ENCODE results near the gene CSGALNACT2.
A peak's percentile ranks its signal among the peaks of the same experiment; 100 is the strongest.
"Not testable (repeated sequence)": the region's sequence is repeated elsewhere in the genome, so short reads cannot be mapped to it uniquely, and the experiment has no call there.

CSGALNACT2 gene

DNA sequence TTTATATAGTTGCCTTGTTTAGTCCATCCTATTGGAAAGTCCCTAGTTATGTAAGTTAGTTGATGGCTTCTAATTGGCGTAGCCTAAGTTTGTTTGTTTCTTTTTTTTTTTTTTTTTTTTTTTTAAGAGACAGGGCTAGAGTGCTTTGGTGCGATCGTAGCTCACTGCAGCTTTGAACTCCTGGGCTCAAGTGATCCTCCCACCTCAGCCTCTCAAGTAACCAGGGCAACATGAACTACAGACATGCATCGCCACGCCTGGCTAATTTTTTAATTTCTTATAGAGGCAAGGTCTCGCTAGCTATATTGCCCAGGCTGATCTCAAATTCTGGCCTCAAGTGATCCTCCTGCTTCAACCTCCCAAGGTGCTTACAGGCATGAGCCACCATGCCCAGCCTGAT, 7.1 kb downstream of the CSGALNACT2 start:
- DNase-seq (ENCODE audit: low read depth in 2 of 2) = no peak

DNA sequence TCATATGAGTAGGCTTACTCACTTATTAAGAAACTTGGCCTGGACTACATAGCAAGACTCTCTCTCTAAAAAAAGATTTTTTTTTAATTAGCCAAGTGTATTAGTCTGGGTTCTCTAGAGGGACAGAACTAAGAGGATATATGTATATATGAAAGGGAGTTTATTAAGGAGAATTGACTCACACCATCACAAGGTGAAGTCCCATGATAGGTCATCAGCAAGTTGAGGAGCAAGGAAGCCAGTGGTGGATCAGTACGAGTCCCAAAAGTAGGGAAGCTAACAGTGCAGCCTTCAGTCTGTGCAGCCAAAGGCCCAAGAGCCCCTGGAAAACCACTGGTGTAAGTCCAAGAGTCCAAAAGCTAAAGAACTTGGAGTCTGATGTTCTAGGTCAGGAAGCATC, 7.7 kb downstream of the CSGALNACT2 start:
- DNase-seq (ENCODE audit: low read depth in 2 of 2) = not testable (repeated sequence)

DNA sequence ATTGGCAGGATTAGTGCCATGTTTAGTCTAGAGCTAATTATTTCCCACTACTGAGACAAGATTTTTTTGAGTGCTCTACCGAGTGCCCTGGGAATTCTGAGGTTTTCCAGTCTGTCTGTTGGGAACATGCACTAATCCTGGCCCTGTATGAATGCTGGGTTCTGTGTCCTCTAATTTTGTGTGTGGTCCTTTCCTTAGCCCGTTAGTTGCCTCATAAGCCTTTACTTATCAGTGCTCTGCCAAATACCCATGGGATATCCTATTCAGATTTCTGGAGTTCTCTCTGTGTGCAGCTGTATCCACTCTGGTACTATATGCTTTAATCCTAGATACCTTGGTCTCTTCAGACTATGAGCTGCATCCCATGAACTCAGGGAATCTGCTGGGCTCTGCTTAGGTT, 13.1 kb downstream of the CSGALNACT2 start:
- DNase-seq (ENCODE audit: low read depth in 2 of 2) = no peak

DNA sequence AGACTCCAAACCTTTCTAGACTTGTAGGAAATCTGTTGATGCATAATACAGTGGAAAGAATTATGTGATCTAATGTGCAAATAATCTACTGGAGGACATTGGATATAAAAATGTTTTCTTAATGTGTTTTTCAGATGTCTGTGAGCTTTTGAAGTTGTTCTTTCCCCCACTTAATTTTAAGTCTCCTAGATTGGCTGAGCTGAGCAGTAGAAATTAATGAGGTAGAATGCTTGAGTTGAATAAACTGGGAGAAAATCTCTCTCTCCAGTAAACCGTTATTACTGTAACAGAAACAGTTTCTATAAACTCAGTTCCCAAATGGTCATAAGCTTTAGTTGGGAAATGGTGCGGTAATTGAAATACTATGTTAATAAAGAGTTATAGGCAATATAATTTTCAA, 15.7 kb downstream of the CSGALNACT2 start:
- no peak for DNase-seq (ENCODE audit: low read depth in 2 of 2)

DNA sequence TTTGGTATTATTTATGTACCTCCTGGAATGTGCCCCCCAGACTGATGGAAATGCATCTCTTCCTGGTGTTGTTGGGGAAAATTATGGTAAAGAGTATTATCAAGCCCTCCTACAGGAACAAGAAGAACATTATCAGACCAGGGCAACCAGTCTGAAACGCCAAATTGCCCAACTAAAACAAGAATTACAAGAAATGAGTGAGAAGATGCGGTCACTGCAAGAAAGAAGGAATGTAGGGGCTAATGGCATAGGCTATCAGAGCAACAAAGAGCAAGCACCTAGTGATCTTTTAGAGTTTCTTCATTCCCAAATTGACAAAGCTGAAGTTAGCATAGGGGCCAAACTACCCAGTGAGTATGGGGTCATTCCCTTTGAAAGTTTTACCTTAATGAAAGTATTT, 17.0 kb downstream of the CSGALNACT2 start:
- DNase-seq (ENCODE audit: low read depth in 2 of 2) = no peak

DNA sequence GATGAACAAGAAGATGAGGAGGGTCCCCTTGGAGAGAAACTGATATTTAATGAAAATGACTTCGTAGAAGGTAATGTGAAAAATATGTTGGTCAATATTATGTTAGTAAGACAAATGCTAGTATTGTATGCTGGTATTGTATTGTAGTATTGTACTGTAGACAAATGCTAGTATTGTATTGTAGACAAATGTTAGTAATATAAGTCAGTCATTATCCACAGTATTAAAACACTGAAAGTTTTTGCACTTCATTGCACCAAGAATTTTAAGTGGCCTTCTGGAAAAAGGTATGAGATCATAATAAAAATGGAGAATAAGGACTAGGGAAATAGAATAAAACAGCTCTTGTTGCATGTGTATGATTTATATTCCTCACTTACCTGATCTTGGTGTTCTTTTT, 17.5 kb downstream of the CSGALNACT2 start:
- no peak for DNase-seq (ENCODE audit: low read depth in 2 of 2)

DNA sequence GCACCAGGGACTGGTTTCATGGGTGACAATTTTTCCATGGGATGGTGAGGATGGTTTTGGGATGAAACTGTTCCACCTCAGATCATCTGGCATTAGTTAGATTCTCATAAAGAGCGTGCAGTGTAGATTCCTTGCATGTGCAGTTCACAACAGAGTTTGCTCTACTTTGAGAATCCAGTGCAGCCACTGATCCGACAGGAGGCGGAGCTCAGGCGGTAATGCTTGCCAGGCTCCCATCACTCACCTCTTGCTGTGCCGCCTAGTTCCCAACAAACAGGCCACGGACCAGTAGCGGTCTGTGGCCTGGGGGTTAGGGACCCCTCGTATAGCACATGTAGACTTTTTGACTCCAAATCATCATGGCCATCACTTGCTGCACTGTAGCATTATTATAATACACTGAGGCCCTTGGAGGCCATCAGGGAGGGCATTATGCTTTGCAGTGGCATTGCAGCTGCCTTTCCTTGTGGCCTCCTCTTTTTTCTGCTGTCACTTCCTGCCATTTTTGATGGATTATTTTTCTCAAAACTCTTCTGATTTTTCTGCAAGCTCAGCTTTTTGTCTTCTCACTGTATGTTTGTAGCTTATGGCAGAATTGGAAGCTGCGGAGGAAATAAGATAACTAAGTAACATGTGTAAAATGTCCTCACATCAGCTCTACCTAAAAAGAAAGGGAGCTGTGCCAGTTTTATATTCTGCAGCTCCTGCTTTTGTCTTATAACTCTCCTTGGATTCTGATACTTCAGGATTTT, 18.5 kb downstream of the CSGALNACT2 start:
- DNase-seq (ENCODE audit: low read depth in 2 of 2) = no peak

DNA sequence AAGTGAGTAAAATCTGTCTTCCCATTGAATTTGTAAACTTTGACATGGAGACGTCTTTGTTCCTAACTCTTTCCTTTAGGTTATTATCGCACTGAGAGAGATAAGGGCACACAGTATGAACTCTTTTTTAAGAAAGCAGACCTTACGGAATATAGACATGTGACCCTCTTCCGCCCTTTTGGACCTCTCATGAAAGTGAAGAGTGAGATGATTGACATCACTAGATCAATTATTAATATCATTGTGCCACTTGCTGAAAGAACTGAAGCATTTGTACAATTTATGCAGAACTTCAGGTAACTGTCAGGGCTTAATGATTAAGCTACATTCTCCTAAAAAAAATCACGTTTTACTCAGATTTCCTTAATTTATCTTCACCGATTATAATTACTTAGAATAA, 20.4 kb downstream of the CSGALNACT2 start:
- no peak for DNase-seq (ENCODE audit: low read depth in 2 of 2)

DNA sequence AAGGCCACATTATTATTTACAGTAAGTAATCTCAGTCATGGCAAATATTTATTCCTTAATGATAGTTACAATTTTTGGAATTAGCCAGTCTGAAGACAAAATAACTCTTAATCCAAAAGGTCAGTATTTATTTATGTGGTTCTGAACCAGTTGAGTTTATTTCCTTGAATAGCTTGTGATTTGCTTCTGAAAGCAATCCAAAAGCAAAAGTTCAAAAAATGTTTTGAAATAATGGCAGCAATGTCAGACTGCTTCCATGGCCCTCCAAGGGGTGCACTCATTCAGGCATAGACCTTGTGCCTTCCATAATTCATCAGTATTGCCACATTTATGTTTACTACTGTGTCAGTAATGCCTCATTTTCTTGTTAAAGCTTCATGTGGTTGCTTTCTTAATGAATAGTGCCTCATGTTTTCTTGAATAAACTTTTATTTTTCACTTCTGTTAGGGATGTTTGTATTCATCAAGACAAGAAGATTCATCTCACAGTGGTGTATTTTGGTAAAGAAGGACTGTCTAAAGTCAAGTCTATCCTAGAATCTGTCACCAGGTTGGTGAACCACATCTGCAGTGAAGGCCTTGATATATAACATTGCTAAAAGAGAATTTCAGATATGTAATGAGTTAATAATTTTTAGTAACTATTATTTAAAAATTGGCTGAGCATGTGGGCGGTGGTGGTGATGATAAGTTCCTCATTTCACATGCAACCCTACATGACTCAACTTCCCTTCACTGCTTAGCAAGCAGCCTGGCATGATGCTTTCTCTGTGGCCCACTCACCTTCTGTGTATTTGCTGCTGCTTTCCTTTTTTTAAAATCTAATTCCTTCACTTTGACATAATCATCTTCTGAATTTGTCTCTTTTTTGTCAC, 22.0 kb downstream of the CSGALNACT2 start:
- peak in 1 of 2 donors; percentile 12 for DNase-seq (ENCODE audit: low read depth in 2 of 2)

DNA sequence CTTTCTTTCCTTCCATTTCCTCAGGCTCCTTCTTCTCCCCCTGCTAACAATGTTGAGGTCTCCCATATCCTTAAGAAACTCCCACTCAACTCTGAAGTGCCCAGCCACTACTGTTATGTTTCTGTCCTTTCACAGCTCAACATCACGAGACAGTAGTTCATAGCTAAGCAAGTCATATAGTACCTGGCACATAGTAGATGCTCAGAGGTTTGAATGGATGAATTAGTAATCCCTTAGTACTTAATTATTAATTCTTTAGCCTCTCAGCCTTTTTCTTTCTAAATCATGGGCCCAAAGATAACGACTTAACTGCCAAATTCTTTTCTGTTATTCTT, 22.6 kb downstream of the CSGALNACT2 start:
- DNase-seq (ENCODE audit: low read depth in 2 of 2) = no peak

DNA sequence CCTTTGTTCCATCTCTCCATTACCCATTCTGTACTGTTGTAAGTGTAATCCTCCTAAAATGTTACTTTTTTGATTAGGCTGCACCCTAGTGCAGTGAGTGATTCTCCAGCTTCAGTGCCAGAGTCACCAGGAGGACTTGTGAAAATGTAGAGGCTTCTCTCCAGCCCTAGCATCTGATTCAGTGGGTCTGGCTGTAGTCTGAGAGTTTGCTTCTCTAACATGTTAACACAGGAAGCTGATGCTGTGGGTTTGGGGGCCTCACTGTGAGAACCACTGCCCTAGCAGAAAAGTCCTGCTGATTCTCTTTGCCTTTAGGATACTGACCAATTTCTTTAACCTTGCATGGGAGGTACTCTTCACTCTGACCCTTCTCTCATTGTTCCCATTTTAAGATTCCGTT, 24.4 kb downstream of the CSGALNACT2 start:
- DNase-seq (ENCODE audit: low read depth in 2 of 2) = no peak

DNA sequence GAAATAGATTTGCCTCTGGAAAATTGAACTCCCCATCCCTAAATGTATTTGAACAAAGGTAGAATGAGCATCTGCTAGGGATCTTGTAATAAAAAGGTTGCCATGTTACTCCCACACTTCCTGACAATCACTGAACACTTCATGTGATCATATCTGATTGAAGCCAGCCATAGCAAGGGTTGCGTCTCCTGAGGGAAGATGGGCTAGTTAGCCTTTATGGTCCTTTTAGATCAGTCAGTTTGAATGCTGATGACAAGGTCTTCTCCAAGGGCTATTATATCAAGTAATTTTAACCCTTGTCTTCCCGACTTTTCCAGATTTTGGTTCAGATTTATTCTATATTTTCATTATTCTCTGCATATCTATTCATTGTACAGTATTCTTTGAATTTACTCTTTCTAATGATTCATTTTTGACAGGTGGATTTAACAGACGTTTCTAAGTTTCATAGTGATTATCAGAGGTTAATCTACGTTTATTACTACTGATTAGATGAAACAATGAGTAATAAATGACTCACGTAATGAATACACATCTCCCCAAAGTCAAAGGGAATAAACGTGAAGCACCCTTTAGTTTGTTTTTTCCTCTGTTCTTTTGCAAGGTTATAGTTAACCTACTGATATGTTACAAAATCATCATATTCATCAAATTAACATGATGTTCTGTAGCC, 28.1 kb downstream of the CSGALNACT2 start:
- DNase-seq (ENCODE audit: low read depth in 2 of 2) = no peak

DNA sequence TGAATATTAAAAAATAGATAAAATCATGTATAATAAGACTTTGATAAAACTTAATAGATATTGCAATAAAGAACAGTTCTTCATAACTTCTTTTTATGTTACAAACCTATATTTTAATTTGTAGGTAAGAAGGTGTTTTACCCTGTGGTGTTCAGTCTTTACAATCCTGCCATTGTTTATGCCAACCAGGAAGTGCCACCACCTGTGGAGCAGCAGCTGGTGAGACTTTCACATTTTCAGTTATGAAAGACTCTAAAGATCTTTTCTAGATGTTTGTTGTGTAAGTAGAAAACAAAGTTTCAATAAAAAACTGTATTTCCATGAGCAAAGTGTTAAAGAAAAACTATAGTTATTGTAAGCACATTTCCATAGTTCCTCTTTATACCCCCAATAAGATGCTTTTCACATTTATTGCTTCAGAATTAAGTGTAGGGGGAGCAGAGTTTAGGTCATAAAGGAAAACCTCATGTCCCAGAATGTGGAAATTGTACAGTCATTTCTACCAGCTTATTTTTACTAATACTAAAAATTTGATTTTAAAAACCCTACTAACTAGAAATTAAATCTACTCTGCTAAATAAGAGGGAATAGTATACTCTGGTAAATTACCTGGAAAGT, 28.7 kb downstream of the CSGALNACT2 start:
- DNase-seq (ENCODE audit: low read depth in 2 of 2) = no peak

DNA sequence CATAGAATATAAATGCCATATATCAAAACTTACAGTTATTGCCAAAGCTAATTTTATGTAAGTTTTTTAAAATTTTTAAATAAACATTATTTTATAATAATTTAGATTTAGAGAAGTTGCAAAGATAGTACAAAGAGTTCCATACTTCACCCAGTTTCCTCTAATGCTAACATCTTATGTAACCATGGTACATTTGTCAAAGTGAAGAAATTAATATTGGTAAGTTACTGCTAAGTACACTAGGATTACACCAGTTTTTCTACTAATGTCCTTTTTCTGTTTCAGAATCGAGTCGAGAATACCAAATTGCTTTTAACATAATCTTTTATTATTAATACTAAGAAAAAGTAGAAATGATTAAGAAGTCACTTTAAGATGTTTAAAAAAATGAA, 29.2 kb downstream of the CSGALNACT2 start:
- DNase-seq (ENCODE audit: low read depth in 2 of 2) = no peak

DNA sequence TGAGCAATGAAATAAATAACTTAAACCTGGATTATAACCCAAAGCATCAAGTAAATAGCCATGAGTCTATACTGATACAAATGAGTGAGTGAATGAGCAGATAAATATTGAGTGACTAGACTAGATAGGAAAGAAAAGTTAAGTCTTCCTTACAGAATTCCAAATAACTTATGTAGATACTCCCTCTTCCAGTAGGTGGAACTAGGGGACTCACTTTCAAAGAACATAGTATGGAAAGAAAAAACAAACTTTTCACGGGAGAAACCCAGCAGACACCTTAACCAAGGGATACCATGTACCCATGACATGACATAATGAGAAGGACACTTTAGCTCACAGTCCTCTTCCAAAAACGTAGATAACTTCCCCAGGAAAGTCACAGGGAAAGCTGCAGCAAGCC, 32.2 kb downstream of the CSGALNACT2 start:
- DNase-seq (ENCODE audit: low read depth in 2 of 2) = no peak

DNA sequence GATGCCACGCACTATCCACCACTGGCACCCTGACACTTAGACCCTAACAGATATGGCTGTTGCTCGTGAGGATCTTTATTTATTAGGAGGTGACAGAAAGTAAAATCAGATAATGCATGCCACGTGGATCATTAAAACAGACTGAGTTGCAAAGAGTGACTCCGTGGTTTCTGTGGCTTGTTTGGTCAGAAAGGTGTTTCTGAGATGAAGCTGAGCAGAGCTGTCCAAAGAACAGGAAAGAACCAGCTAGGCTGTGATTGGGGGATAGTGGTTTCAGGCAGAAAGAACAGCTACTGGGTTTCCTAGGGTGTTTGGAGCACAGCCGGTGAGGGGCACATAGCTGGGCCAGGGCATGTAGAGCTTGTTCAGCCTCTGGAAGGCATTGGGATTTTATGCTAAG, 34.4 kb downstream of the CSGALNACT2 start:
- DNase-seq (ENCODE audit: low read depth in 2 of 2) = no peak

DNA sequence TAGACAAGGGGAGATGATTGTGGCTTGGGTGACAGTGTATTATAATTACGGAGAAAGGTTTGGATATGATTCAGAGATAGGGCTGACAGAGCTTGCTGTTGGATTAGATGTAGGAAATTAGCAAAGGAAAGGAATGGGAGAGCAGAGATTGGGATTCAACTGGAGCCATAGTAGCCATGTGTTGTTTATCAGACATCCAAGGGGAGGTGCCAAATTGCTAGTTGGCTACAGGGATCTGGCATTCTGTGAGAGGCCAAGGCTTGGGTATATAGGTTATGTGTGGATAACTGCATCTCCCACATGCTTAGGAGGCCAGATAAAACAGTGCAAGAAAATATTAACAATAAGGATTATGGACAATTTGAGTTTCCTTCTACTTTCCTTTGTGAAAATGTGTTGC, 34.9 kb downstream of the CSGALNACT2 start:
- DNase-seq (ENCODE audit: low read depth in 2 of 2) = no peak

DNA sequence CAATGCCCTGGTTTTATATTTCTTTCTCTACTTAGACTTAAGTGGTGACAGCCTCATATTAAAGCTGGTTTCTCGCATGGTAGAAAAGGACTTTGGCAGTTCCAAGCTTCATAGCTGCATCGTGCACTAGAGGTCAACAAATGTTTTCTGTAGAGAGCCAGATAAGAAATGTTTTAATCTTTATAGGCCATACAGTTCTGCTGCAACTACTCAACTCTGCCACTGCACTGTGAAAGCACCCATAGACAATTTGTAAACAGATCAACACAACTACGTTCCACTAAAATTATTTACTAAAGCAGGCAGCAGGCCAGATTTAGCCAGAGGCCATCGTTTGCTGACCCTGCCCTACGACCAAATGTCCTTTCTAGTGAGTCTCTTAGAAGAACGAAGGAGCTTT, 36.7 kb downstream of the CSGALNACT2 start:
- no peak for DNase-seq (ENCODE audit: low read depth in 2 of 2)

DNA sequence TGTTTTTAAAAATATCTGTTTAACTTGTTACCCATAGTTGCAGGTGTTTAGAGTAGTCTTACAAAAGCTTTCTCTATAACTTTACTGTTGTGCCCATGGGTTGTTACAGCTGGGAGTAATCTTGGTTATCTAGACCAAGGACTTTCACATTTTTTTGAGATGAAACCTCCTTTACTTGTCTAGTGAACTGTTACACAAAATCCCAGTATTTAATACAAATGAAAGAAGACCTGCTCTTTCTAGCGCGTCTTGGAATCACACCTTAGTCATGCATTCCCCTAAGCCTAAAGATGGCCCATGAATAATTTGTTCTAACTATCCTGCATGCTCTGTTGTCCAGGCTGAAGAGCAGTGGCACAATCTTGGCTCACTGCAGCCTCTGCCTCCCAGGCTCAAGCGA, 38.0 kb downstream of the CSGALNACT2 start:
- no peak for DNase-seq (ENCODE audit: low read depth in 2 of 2)

DNA sequence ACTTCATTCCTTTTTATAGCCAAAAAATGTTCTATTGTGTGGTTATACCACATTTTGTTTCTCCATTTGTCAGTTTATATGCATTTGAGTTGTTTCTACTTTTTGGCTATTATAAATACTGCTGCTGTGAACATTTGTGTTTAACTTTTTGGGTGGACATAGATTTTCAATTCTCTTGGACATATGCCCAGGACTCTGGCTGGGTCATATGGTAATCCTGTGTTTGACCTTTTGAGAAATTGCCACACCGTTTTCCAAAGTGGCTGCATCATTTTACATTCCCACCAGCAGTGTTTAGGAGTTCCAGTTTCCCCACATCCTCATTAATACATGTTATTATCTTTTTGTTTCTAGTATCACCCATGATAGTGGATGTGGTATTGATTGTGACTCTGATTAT, 39.4 kb downstream of the CSGALNACT2 start:
- DNase-seq (ENCODE audit: low read depth in 2 of 2) = no peak

DNA sequence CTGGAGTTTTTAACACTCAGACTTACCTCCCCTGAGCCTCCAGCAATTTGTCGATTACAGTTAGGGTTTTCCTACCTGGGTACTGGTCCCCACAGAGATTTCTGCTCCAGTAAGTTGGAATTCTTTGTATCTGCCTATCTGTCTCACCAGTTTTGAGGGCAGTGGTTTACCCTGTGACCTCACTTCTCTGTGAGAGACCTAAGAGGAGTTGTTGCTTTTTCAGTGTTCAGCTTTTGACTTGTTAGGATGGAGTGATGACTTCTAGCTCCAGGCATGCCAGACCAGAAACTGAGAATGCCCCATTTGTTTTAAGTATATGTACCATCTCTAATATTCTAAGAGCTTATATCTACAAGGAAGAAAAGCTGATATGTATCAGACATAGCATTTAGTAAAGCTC, 42.9 kb downstream of the CSGALNACT2 start:
- no peak for DNase-seq (ENCODE audit: low read depth in 2 of 2)

DNA sequence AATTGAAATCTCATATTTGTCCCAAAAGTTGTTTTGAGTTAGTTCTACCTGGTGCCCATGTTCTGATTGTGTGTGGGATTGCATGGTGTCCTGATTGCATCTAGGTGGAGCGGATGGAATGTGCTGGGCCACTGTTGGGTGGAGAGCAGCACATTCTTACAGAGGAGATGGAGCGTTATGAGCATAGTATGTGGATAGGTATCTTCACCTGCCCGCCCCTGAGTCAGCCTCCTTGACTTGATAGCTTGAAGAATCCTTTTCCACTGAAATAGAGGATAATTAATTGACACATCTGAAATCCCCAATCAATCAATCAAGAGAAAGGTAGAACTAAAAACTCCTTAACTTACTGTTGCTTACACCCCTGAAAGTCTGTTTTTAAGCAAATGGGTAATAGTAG, 45.5 kb downstream of the CSGALNACT2 start:
- not testable (repeated sequence) for DNase-seq (ENCODE audit: low read depth in 2 of 2)
